K562 (cell line): ENCODE results near the gene SPTBN4. TPM values are rescaled to one million over a fixed set of nuclear protein-coding genes. Genes with fewer than 3 reads are reported as not detected.
A peak's percentile ranks its signal among the peaks of the same experiment; 100 is the strongest.

Experiments
- ARID1B ChIP-seq: fragments of 450-650 bp; IDR thresholded peaks from 2 replicates; pipeline ENCODE4 v1.6.1; 2016; ENCODE audit warnings: antibody characterized with exemption, mild to moderate bottlenecking, inconsistent platforms
- ATF1 ChIP-seq, 2 experiments: fragments of 450-650 bp in 1 of 2; IDR thresholded peaks; 2 replicates each; pipeline ENCODE4 v1.6.1; 2016; ENCODE audit warnings: missing compliant biosample characterization in 1 of 2, missing genetic modification characterization in 1 of 2
- C11orf30 ChIP-seq: fragments of 450-650 bp; IDR thresholded peaks from 2 replicates; pipeline ENCODE4 v1.6.1; 2016; ENCODE audit warnings: low read depth, mild to moderate bottlenecking
- CBFA2T3 ChIP-seq: fragments of 450-650 bp; IDR thresholded peaks from 2 replicates; pipeline ENCODE4 v1.6.1; 2017
- CXXC5 ChIP-seq: fragments of 250-450 bp; sonication (Bioruptor Pico); IDR thresholded peaks from 2 replicates; pipeline ENCODE4 v1.8.0; 2022; ENCODE audit warnings: inconsistent platforms, mild to moderate bottlenecking, moderate library complexity
- E2F3 ChIP-seq: fragments of 250-450 bp; sonication (Bioruptor Pico); IDR thresholded peaks from 2 replicates; pipeline ENCODE4 v1.4.0; 2020; ENCODE audit warnings: mild to moderate bottlenecking
- ELF1 ChIP-seq: fragments of 200-800 bp; sonication (Bioruptor generic); IDR thresholded peaks from 2 replicates; pipeline ENCODE4 v1.6.1; 2016; ENCODE audit warnings: missing genetic modification characterization, missing compliant biosample characterization
- FIP1L1 ChIP-seq: fragments of 200-400 bp; formaldehyde crosslinking; IDR thresholded peaks from 2 replicates; pipeline ENCODE4 v1.6.1; 2018; ENCODE audit warnings: mild to moderate bottlenecking, low read depth, low read length; ENCODE audit not compliant: poor library complexity, severe bottlenecking
- HDAC1 ChIP-seq, 2 experiments: fragments of 450-650 bp; IDR thresholded peaks; 2 replicates each; pipeline ENCODE4 v1.6.1; 2016 to 2017; ENCODE audit warnings: inconsistent platforms in 1 of 2, mild to moderate bottlenecking in 1 of 2, moderate library complexity in 1 of 2
- HINFP ChIP-seq: fragments of 450-650 bp; conservative IDR thresholded peaks from 2 replicates; pipeline ENCODE4 v1.6.1; 2016; ENCODE audit warnings: missing genetic modification characterization, low read depth, mild to moderate bottlenecking, control low read depth, missing compliant biosample characterization
- MNT ChIP-seq, 2 experiments: fragments of 450-650 bp; conservative IDR thresholded peaks; 2 replicates each; pipeline ENCODE4 v1.6.1; 2017; ENCODE audit warnings: mild to moderate bottlenecking in 2 of 2, moderate library complexity in 2 of 2
- SMAD1 ChIP-seq: fragments of 150-350 bp; IDR thresholded peaks from 2 replicates; pipeline ENCODE4 v1.6.1; 2014; ENCODE audit warnings: low read length, low read depth; ENCODE audit not compliant: partially characterized antibody
- TAF1 ChIP-seq: IDR thresholded peaks from 2 replicates; pipeline ENCODE4 v1.6.1; 2011; ENCODE audit warnings: mild to moderate bottlenecking, low read length, moderate library complexity; ENCODE audit not compliant: insufficient read depth, control insufficient read depth, severe bottlenecking; ENCODE audit errors: extremely low read depth
- ZBED1 ChIP-seq: IDR thresholded peaks from 2 replicates; pipeline ENCODE4 v1.6.1; 2014
- ZBTB7A ChIP-seq: IDR thresholded peaks from 2 replicates; pipeline ENCODE4 v1.6.1; 2011; ENCODE audit warnings: low read depth, mild to moderate bottlenecking, low read length, moderate library complexity, borderline replicate concordance; ENCODE audit not compliant: control insufficient read depth
- ZMIZ1 ChIP-seq, 2 experiments: fragments of 150-350 bp in 1 of 2; IDR thresholded peaks; 2 replicates each; pipeline ENCODE4 v1.6.1; 2012 to 2016; ENCODE audit warnings: low read depth in 2 of 2, low read length in 2 of 2, mild to moderate bottlenecking in 1 of 2, moderate library complexity in 1 of 2
- ZNF512 ChIP-seq: IDR thresholded peaks from 2 replicates; pipeline ENCODE4 v1.6.1; 2016; ENCODE audit warnings: missing genetic modification characterization, missing compliant biosample characterization
- ZNF561 ChIP-seq: fragments of 450-650 bp; formaldehyde crosslinking; conservative IDR thresholded peaks from 2 replicates; pipeline ENCODE4 v1.4.0; 2020; ENCODE audit warnings: mild to moderate bottlenecking, moderate library complexity
- polyA plus RNA-seq, 8 experiments: library from polyadenylated mRNA; depleted of rRNA in 4 of 8; stranded (reverse) in 5 of 8; unstranded in 3 of 8; fragments of >200 nt; fragmentation: Nextera tagmentation in 2 of 8; fragmentation: Illumina TruSeq in 1 of 8; extraction: Ambion mirVana in 2 of 8; extraction: Trizol in 1 of 8; gene quantifications; 2 replicates each; pipeline versions ENCODE4 v1.2.1 to v1.2.3, GENCODE V29; 2011 to 2014; ENCODE audit warnings: inconsistent platforms in 1 of 8, missing spikeins in 1 of 8
- total RNA-seq, 7 experiments: library from RNA; depleted of rRNA in 6 of 7; stranded (reverse); fragments of >200 nt in 6 of 7; fragmentation: Illumina TruSeq in 2 of 7; extraction: Trizol in 2 of 7; gene quantifications; 2 replicates each; pipeline versions ENCODE4 v1.2.1 to v1.2.3, GENCODE V29; 2011 to 2021; ENCODE audit warnings: low replicate concordance in 1 of 7

The SPTBN4 gene
- total and polyA plus RNA-seq, 9 of the 15 experiments (the other 6 are each of a cell fraction or from before 2014, with no cell fraction given), result 0.01 to 1.5 (median 0.86) TPM

- TF ChIP-seq ZMIZ1 (IDR thresholded peaks at IDR 0.05; ENCODE audit: low read depth in 2 of 2, low read length in 2 of 2) (peak in 1 of 2 experiments; percentile 11; a peak in 1 of 4 replicates), E2F3 (CRISPR knock-in tag) (peak; percentile 63; the same call in 1 of the 2 replicates), FIP1L1 (peak; percentile 92), C11orf30 (no peak), TAF1 (peak; percentile 73), HINFP (tag) (no peak), ZNF512 (tag) (no peak), ZBED1 (peak; percentile 93), ZNF561 (CRISPR knock-in tag) (peak; percentile 22; the same call in 1 of the 2 replicates), ATF1 (CRISPR knock-in tag; IDR thresholded peaks at IDR 0.05) (no peak), ATF1 (tag; IDR thresholded peaks at IDR 0.05) (peak; percentile 82), ARID1B (peak; percentile 54; the same call in 1 of the 2 replicates), CXXC5 (CRISPR knock-in tag) (peak; percentile 82), ELF1 (peak; percentile 55; the same call in 1 of the 2 replicates), HDAC1 (IDR thresholded peaks at IDR 0.05) (peak in 1 of 2 experiments; percentile 85; a peak in 2 of 4 replicates), ZBTB7A (peak; percentile 98), CBFA2T3 (peak; percentile 18; the same call in 1 of the 2 replicates), MNT (conservative IDR thresholded peaks at IDR 0.05) (peak; percentile 79 to 82), SMAD1 (peak; percentile 78)
Observed at GRCh38 chr19:40425450-40426287, 41.1 kb upstream of the SPTBN4 start, which contains the start of gene SERTAD1 (continued).
